Activated CD8-positive, alpha-beta T cell treated with anti-CD3 and anti-CD28 coated beads for 36 hours (primary cell): Measurements from ENCODE around the gene PRRX2. TPM values are rescaled to one million over a fixed set of nuclear protein-coding genes. Genes with fewer than 3 reads are reported as not detected.

Experiments
- ATAC-seq: fragments of 200-7000 bp; cut with Tn5 transposase; one replicate; pipeline ENCODE4 v1.10.0; 2021; ENCODE audit warnings: mild to moderate bottlenecking, moderate library complexity
- CTCF ChIA-PET: fragments of 350-600 bp; sonication (Branson Sonifier 250); formaldehyde crosslinking; loops from one replicate; lab custom pipeline; 2021; ENCODE audit warnings: antibody characterized with exemption; lab: Charles Lee
- POLR2A ChIA-PET: fragments of 350-600 bp; sonication (Branson Sonifier 250); formaldehyde crosslinking; loops from one replicate; lab custom pipeline; 2021; ENCODE audit warnings: antibody characterized with exemption; lab: Charles Lee
- DNase-seq: peaks from one replicate; pipeline ENCODE4 v3.0.0-alpha.2; 2020
- H3K27ac Mint-ChIP-seq: one replicate; pipeline ENCODE4 v1.8.0; 2021; ENCODE audit warnings: mild to moderate bottlenecking, mixed read lengths
- H3K27me3 Mint-ChIP-seq: one replicate; pipeline ENCODE4 v1.8.0; 2021; ENCODE audit warnings: mixed read lengths
- H3K36me3 Mint-ChIP-seq: one replicate; pipeline ENCODE4 v1.8.0; 2021; ENCODE audit warnings: low read depth, mixed read lengths
- H3K4me1 Mint-ChIP-seq: one replicate; pipeline ENCODE4 v1.8.0; 2021; ENCODE audit warnings: low read depth, mixed read lengths
- H3K4me3 Mint-ChIP-seq: one replicate; pipeline ENCODE4 v1.8.0; 2021; ENCODE audit warnings: mild to moderate bottlenecking, moderate library complexity, mixed read lengths
- H3K9me3 Mint-ChIP-seq: one replicate; pipeline ENCODE4 v1.8.0; 2021; ENCODE audit warnings: mixed read lengths
- intact Hi-C: fragments of 100-400 bp; cut with micrococcal nuclease; formaldehyde crosslinking; loops from one replicate; pipeline ENCODE4 v1.10.0; 2022
- total RNA-seq, 2 experiments: library from RNA; stranded (reverse); gene quantifications; one replicate each; pipeline ENCODE4 v1.2.3, GENCODE V29; 2021
- TF ChIP-seq, protein P1 (sequence below): fragments of 200-600 bp; IDR thresholded peaks from one replicate; pipeline ENCODE4 v1.8.0; 2022; ENCODE audit warnings: antibody characterized with exemption, mild to moderate bottlenecking

PRRX2 gene
- total RNA-seq, 2 experiments from 2014 or later, result 0.85 to 1.2 TPM

DNA sequence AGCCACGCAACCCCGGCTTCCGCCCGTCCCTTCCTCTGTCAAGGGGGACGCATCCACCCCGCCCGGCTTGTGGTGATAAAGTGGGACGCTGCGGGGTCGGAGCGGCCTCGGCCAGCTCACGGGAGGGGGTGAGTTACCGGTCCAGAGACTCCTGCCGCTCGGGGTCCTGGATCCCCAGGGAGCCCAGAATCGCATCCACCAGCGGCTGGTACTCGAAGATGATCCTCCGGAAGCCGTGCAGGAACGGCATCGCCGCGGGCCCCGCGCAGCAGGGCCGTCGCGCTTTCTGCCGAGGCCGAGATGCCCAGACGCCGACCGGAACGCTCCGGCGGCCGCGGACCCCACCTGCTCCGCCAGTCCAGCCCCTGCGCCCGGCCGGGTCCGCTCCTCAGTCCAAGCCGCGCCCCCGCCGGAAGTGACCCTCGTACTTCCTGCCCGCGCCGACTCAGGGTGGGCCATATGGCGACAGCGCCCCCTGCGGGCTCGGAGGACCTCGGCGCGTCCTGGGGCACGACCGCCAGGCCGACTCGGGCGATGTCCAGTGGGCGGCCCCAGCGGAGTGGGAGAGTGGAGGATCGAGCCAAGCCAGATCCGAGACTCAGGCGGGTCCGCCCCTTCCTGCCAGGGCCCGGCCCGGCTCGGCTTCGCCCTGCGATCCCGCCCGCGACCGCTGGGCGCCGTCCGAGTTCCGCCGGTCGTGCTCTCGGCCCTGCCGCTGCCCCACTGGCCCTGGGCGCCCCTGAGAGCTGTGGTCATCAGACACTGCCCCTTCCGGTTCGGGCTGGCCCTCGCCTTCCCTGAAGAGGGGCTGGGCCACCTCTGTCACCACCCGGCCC lies 23.5 kb upstream of the PRRX2 start, which contains the start of gene ASB6:
TSS of gene ASB6 (minus strand) at position 402 of the 836 bp plus-strand sequence. CDS start at position 250, 152 bp downstream.
- CTCF ChIA-PET, result interaction anchor here (0.7 to 2.4 kb wide), 12 partner anchors 12 to 504 kb away, joined by 3 to 11 read pairs (median 5); partner anchors contain the start of gene NTMT1
- POLR2A ChIA-PET, result interaction anchor here (1.3 to 3.5 kb wide), 4 partner anchors 12 to 96 kb away, joined by 4 to 21 read pairs (median 9); partner anchors contain the start of gene NTMT1
- Mint-ChIP-seq H3K27ac (peak within 1 kb of the TSS; percentile 82), H3K9me3 (no peaks in the 10 kb centered on the region), H3K27me3 (no peaks in the 10 kb centered on the region), H3K36me3 (peaks cover 9% of the 10 kb centered on the region), H3K4me1 (peaks cover 16% of the 10 kb centered on the region), H3K4me3 (peak within 1 kb of the TSS; percentile 89)
- TF ChIP-seq, protein P1, sequence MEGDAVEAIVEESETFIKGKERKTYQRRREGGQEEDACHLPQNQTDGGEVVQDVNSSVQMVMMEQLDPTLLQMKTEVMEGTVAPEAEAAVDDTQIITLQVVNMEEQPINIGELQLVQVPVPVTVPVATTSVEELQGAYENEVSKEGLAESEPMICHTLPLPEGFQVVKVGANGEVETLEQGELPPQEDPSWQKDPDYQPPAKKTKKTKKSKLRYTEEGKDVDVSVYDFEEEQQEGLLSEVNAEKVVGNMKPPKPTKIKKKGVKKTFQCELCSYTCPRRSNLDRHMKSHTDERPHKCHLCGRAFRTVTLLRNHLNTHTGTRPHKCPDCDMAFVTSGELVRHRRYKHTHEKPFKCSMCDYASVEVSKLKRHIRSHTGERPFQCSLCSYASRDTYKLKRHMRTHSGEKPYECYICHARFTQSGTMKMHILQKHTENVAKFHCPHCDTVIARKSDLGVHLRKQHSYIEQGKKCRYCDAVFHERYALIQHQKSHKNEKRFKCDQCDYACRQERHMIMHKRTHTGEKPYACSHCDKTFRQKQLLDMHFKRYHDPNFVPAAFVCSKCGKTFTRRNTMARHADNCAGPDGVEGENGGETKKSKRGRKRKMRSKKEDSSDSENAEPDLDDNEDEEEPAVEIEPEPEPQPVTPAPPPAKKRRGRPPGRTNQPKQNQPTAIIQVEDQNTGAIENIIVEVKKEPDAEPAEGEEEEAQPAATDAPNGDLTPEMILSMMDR, result peak; percentile 100
- DNase-seq, result peak; percentile 97
- peak; percentile 98 for ATAC-seq
- intact Hi-C loops, result loop anchor here (5.0 to 10.0 kb wide), 2 partner anchors 90 to 143 kb away; no protein-coding TSS in a partner anchor

DNA sequence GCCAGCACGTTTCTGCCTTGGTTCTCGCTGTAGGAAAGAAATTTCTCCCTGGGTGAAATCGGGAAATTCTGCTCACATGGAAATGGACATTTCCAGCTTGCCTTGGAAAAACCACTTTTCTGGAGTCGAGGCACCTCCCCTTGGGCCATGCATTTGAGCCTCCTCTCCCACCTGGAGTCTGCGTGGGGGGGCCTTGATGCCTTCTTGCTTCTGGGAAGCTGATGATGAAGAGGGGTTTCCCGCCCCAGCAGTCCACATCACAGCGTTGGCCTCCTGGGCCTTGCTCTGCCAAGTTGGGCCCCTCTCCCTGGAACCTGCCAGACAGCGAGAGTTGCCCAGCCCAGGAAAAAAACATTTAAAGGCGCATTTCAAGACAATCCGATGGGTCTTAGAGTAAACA lies 21.7 kb upstream of the PRRX2 start:
- ChIA-PET POLR2A (interaction anchor here (0.6 to 2.6 kb wide), 6 partner anchors 18 to 283 kb away, joined by 3 to 12 read pairs (median 4); partner anchors contain the start of gene NTMT1), CTCF (interaction anchor here (1.0 to 2.4 kb wide), 11 partner anchors 8 to 512 kb away, joined by 3 to 11 read pairs (median 5); partner anchors contain the start of gene NTMT1)
- H3K36me3 Mint-ChIP-seq, result peaks cover 2% of the 10 kb centered on the region
- no peak for ATAC-seq
- H3K9me3 Mint-ChIP-seq, result no peaks in the 10 kb centered on the region
- peaks cover 16% of the 10 kb centered on the region for H3K4me1 Mint-ChIP-seq
- DNase-seq, result no peak
- TF ChIP-seq, protein P1, result no peak
- no peak overlapping the region for H3K27ac Mint-ChIP-seq
- no peak overlapping the region for H3K4me3 Mint-ChIP-seq
- intact Hi-C loops, result loop anchor here (5.0 to 10.0 kb wide), 2 partner anchors 89 to 141 kb away; no protein-coding TSS in a partner anchor
- H3K27me3 Mint-ChIP-seq, result no peaks in the 10 kb centered on the region

DNA sequence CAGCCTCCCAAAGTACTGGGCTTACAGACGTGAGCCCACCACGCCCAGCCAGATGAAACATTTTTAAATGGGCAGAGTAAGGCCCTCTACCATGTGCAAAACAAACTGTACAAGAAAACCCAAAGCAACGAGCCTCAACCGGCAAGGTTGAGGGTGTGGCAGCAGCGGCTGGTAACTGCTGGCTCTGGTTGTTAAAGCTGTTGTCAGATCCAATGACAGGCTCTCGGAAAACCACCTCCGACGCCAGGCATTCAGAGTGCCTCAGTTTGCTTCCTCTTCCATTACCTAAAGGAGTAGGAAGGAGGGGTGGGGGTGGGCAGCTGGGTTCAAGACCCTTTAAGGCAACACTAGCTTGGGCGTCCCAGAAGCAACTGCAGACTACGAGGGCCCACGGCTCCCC lies 21.1 kb upstream of the PRRX2 start:
- no peak overlapping the region for H3K27ac Mint-ChIP-seq
- POLR2A ChIA-PET, result interaction anchor here (0.7 kb wide), 1 partner anchor 48 kb away, joined by 3 read pairs; no protein-coding TSS in a partner anchor
- no peak for ATAC-seq
- H3K27me3 Mint-ChIP-seq, result no peaks in the 10 kb centered on the region
- H3K9me3 Mint-ChIP-seq, result no peaks in the 10 kb centered on the region
- TF ChIP-seq, protein P1, result no peak
- CTCF ChIA-PET, result interaction anchor here (1.0 to 1.7 kb wide), 2 partner anchors 94 to 133 kb away, joined by 3 to 7 read pairs; no protein-coding TSS in a partner anchor
- no peak for DNase-seq
- intact Hi-C loops, result loop anchor here (5.0 to 10.0 kb wide), 2 partner anchors 88 to 140 kb away; no protein-coding TSS in a partner anchor
- H3K4me1 Mint-ChIP-seq, result peaks cover 16% of the 10 kb centered on the region
- peaks cover 2% of the 10 kb centered on the region for H3K36me3 Mint-ChIP-seq
- H3K4me3 Mint-ChIP-seq, result no peak overlapping the region

DNA sequence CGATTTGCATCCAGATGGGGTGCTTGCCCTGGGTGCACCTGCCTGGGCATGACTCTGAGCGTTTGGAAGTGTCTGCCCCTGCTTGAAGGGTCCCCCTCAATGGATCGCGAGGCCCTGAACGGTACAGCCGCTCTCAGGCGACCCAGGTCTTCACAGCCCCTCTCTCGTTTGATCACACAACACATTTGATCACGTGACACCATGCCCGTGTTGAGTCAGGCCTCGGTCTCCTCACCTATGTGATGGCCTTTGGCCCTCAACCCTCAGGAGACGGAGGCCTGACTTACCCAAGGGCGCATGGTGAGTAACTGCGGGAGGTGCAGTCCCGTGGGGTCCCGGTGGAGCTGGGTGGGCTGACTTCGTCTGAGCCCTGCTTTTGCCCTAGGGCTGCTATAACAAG lies 20.5 kb upstream of the PRRX2 start:
- no peak for ATAC-seq

More for the DNA sequence above, 20.5 kb upstream of the PRRX2 start:
- CTCF ChIA-PET, result no interaction called here
- H3K27me3 Mint-ChIP-seq, result no peaks in the 10 kb centered on the region
- H3K9me3 Mint-ChIP-seq, result no peaks in the 10 kb centered on the region
- POLR2A ChIA-PET, result no interaction called here
- DNase-seq, result no peak
- TF ChIP-seq, protein P1, result no peak
- no peak overlapping the region for H3K4me3 Mint-ChIP-seq
- intact Hi-C loops, result loop anchor here (5.0 to 10.0 kb wide), 2 partner anchors 87 to 140 kb away; no protein-coding TSS in a partner anchor
- peaks cover 2% of the 10 kb centered on the region for H3K36me3 Mint-ChIP-seq
- H3K27ac Mint-ChIP-seq, result no peak overlapping the region
- peaks cover 15% of the 10 kb centered on the region for H3K4me1 Mint-ChIP-seq
